Kidney tubule cell (primary cell): ENCODE measurements around the gene MAP4K5.

Experiments used
- DNase-seq: peaks from one replicate; pipeline ENCODE4 v3.0.0-alpha.2; 2018; ENCODE audit warnings: low spot score

Gene MAP4K5

GRCh38 chr14:50399251-50400032 is 132.9 kb downstream of the MAP4K5 start:
- peak; percentile 85 for DNase-seq

- no peak for DNase-seq
Observed at GRCh38 chr14:50398189-50398580, 134.2 kb downstream of the MAP4K5 start.

GRCh38 chr14:50397390-50398188 is 134.8 kb downstream of the MAP4K5 start:
- peak; percentile 52 for DNase-seq

DNA sequence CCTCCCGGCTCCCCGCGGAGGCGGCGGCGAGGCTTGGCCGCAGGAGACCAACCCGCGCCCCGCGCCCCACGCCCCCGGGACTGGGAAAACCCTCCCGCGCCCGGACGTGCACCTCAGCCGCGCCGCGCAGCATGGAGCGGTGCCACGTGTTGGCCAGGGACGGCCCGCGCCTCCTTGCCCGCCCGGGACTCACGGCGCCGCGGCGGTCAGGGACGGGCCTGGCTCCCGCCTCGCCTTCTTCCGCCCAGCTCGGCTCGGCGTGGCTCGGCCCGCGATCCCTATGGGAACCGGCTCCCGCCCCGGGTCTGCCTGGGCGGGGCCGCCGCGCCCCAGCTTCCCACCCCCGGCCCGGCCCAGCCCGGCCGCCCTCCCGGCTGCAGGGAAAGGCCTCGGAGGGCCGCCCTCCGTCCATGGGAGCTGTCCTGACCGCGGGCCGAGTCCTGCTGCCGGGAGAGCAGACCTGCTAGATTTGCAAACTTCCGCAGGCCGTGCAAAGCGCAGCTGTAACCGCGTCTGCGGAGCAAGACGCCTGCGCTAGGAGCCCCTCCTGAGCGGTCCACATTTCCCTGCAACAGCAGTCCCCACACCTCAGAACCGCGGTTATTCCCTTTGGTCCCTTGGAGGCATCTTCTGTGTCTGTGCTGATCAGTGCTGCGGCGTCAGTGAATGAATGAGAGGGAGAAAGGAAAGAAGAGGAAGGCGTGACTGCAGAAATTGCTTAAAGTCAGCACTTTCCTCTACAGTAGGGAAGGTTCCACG is 135.6 kb downstream of the MAP4K5 start, which contains the start of gene CDKL1:
TSS of gene CDKL1 (minus strand) at position 251 of the 759 bp plus-strand sequence. CDS start 1,013 bp downstream, outside the sequence.
- peak; percentile 80 for DNase-seq

- DNase-seq = peak; percentile 58
Observed at GRCh38 chr14:50395448-50395847, 136.9 kb downstream of the MAP4K5 start.

DNA sequence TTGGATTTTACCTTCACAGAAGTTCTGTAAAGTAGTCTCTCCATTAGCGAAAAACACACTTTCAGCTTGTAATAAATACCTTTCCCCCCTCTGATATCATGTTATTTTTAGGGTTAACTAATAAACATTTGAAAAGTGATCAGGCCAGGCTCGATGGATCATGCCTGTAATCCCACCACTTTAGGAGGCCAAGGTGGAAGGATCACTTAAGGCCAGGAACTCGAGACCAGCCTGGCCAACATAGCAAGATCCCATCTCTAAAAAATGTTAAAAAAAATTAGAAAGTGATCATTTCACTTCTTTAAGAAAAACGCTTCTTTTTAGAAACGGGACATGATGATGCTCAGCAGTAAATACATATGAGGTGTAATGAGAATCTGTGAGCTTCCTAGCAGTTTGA is 137.7 kb downstream of the MAP4K5 start:
- DNase-seq = no peak

GRCh38 chr14:50389668-50390441 is 142.5 kb downstream of the MAP4K5 start:
- peak; percentile 93 for DNase-seq

GRCh38 chr14:50388256-50388931 is 144.0 kb downstream of the MAP4K5 start:
- peak; percentile 65 for DNase-seq

- no peak for DNase-seq
Observed at GRCh38 chr14:50387548-50387947, 144.8 kb downstream of the MAP4K5 start.

- DNase-seq = no peak
Observed at GRCh38 chr14:50383618-50384225, 148.6 kb downstream of the MAP4K5 start.

- peak; percentile 82 for DNase-seq
Observed at GRCh38 chr14:50381823-50382287, 150.5 kb downstream of the MAP4K5 start.

GRCh38 chr14:50381008-50381407 is 151.4 kb downstream of the MAP4K5 start:
- no peak for DNase-seq

DNA sequence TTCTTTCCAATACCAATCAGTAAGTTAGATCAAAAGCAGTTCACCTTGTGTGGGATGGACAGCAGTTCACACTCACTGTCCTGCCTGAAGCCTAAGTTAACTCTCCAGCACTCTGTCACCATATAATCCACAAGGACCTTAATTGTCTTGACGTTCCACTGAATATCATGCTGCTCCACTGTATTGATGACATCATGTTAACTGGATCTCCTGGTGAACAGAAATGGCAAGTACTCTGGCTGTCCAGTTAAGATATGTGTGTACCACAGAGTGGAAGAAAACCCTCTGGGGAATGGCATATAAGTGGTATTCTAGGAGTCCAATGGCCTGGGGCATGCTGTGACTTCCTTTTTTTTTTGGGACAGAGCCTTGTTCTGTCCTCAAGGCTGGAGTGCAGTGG is 151.9 kb downstream of the MAP4K5 start:
- DNase-seq = no peak

GRCh38 chr14:50379563-50379962 is 152.8 kb downstream of the MAP4K5 start:
- DNase-seq = peak; percentile 51

DNA sequence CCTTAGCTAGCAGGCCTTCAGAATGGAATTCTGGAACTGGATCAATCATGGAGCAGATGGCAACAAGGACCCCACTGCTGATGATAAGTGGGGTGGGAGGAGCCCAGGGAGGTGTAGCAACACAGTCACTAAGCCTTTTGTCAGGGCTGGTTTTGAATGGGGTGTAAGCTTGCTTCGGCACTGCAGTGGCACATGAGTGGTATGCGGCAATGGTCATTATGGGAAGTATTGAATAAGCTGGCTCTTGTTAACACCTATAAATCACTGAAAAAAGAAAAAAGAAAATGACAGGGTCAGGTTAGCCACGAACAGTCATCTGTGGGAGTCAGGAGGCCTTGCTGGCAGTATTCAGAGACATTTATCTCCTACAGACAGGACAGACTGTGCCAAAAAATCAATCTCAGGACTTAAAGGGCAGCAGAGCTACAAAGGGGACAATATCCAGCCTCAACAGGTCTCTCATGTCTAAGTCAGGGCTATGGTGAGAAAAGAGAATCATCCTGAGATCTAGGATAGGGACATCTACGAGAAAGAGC is 154.8 kb downstream of the MAP4K5 start:
- DNase-seq = no peak

DNA sequence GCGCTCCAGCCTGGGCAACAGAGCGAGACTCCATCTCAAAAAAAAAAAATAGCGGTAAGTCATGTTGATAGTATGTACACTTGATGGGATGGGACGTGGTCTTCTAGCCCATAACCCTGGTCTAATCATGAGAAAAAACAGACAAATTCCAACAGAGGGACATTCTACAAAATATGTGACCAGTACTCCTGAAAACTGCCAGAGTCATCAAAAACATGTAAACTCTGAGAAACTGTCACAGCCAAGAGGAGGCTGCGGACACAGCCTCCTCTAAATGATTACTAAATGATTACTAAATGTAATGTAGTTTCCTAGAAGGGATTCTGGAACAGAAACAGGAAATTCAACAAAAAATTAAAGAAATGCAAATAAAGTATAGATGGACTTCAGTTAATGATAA is 156.6 kb downstream of the MAP4K5 start:
- DNase-seq = no peak

GRCh38 chr14:50373959-50374358 is 158.4 kb downstream of the MAP4K5 start:
- DNase-seq = no peak

- no peak for DNase-seq
Observed at GRCh38 chr14:50371546-50371945, 160.8 kb downstream of the MAP4K5 start.
